HG02884 (cell line): ENCODE measurements around the gene KDSR.
A peak's percentile ranks its signal among the peaks of the same experiment; 100 is the strongest.

Experiments used
- ATAC-seq: cut with Tn5 transposase; IDR thresholded peaks from one replicate; pipeline ENCODE4 v1.9.1; 2021; ENCODE audit warnings: mild to moderate bottlenecking, moderate library complexity; ENCODE audit not compliant: unreplicated experiment

The KDSR gene

DNA sequence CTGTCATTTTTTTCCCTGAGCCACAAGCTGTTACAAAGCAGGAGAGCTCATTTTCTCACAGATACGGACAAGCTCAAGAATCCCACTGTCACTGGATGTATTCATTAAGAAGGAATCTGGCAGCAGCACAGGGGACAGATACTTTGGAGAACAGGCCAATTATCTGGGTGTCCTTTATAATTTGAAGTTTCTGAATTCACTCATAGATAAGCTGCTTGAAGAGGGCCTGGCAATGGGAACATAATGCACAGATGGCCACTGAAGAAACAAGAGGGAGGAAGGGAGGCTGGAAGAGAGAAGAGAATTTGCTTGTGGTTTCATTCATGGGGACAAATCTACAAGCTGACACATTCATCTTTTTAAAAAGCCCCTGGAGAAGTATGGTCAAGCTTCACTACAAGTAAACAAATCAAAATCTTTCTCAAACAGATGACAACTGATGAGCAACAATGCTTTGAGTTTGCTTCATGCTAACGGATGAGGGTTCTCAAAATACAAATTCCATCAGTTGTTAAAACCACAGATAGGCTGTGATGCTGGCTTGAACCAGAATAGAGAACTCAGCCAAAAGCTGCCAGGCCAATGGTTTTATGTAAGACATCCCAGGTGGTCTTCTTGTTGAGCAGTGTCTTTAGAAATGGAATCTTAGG is 59.3 kb downstream of the KDSR start:
- no peak for ATAC-seq

- ATAC-seq, result no peak
Measured at GRCh38 chr18:63306819-63307550, 60.0 kb downstream of the KDSR start.

GRCh38 chr18:63306249-63306648 is 60.8 kb downstream of the KDSR start:
- no peak for ATAC-seq

- no peak for ATAC-seq
Measured at GRCh38 chr18:63303547-63303946, 63.5 kb downstream of the KDSR start.

DNA sequence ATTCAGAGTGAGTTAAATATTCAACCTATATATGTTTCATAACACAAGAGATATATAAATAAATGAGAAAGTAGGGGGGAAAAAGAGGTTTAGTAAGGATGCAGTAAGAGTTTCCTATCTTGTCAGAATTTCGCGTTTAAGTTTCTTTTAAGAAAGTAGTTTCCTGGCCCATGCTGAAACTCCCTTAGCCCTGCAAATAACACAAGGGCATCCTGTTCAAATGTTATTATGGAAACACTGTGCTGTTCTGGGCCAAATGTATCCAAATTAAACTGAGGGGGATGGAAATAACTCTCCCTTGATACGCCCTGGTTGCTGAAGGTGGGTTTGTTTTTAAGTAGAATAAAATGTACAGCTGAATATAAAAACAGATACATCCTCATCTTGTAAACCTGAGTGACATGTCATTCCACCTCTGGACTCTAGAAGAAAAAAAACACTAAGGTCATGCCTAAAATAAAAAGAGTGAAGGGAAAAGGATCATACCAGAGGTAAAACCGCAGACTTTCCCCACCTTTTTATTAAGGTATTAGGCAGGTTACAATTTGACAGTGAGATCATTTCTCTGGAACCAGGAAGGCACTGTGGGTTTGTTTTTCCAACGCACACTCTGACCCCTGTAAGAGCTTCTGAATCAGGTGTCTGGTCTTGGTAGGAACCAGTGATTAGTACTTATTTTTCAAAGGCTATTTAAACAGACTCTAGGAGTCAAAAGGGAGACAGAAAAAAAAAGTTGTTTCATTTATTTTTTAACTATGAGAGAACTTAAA is 64.2 kb downstream of the KDSR start:
- no peak for ATAC-seq

GRCh38 chr18:63302220-63302619 is 64.8 kb downstream of the KDSR start:
- ATAC-seq, result no peak

DNA sequence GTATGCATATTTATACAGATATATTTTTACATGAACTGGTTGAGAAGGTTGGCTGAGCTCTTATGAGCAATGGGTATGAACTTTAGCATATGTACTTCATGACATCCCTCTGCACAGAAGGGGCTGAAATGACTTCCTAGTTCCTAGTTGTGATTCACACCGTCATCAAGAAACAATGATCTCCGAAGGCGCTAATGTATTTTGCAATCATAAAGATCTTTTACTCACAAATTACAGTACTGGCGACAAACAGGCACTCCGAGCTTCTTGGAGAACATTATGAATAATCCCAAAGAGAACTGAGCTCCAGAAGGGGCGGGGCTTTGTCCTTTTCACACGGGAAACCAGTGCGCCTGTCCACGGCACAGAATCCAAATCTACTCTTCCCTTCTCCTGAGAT is 65.6 kb downstream of the KDSR start:
- no peak for ATAC-seq

DNA sequence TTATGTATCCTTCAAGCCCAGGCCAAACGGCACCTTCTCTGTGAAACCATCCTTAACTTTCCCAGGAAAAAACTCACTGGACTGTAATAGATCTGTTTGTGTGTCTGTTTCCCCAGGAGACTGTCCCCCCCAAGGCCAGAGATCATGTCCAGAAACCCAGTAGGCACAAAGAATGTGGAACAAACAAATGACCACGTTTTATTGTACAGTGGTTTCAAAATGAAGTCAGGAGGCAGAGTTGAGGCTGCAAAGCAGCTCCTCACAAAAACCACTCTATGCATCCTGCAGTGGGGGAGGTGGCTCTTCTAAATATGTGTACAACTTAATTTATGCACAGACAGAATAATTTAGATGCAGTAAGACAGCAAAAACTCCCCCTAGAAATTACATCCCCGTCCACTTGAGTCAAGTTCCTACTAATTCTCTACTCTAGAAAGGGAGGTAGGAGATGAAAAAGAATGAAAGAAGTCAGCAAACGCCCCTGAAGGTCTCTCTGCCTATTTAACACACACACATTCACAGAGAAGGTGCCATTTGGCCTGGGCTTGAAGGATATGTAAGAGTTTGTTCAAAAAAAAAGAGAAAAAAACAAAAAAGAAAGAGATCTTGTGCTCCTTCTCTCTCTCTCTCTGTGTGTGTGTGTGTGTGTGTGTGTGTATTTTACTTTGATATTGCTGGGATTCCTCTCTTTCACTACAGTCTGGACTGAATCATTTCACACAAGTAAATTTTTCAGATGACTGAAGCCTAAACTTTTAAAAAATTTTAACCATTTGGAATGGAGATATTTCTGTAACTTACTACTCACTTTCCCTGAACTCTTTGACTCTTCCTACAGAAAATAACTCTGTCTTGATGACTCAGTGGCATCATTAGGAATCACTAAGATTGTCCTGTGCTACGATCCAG is 66.9 kb downstream of the KDSR start:
- peak; percentile 65 for ATAC-seq

GRCh38 chr18:63298400-63299365 is 68.3 kb downstream of the KDSR start:
- ATAC-seq, result no peak

- no peak for ATAC-seq
Measured at GRCh38 chr18:63297687-63298399, 69.2 kb downstream of the KDSR start.

- no peak for ATAC-seq
Measured at GRCh38 chr18:63293935-63294334, 73.1 kb downstream of the KDSR start.

DNA sequence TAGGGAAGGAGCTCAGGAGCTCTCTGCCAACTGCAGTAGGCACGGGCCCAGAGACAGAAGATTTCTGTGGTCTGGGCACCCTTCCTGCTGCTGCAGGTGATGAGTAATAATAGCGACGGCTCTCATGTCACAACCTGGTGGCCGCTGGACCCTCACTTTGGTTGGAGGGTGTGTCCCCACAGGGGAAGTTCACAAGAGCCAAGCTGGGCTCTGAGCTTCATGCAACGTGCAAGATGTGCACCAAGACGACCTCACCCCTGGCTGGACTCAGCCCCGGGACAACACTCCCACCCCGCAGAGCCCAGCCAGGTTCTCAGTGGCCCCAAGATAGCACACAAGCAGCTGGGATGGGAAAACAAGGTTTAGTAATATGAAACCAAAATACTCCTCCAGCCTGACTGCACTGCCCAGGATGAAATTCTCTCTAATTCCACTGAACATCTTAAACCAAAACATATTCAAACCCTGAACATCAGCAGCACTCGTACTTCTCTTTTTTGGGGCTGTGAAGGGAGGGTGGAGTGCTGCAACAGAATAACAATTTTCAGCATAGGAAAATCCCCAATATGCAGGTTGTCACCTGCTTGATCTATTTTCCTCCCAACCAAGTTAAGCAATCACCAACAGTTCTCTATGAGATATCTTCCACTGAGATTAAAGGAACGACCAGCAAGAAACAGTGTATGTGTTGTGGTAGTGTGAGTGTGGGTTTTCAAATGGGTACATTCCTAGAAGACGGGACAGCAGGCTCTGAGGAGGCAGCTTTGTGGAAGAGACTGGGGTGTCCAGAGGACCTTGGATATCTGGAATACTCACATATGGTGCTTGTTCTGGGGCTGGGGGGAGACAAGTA is 73.9 kb downstream of the KDSR start:
- ATAC-seq, result peak; percentile 65

DNA sequence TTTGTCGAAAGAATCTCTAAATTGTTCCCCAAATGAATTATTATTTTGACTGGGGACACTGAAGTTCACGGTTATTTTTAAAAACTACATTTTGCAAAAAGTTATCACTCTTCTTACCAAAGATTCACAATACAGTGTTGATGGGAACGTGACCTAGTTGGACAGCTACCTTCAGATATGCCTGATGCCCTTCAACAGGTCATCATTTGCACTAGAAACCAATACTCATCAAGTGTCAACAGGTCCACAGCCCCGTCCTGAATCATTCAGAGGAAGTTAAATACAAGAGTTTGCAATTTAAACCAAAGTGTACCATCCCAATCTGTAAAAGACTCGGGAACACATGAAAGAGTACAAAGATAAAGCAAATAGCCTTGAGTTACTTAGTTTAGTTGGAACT is 75.7 kb downstream of the KDSR start:
- ATAC-seq, result no peak

DNA sequence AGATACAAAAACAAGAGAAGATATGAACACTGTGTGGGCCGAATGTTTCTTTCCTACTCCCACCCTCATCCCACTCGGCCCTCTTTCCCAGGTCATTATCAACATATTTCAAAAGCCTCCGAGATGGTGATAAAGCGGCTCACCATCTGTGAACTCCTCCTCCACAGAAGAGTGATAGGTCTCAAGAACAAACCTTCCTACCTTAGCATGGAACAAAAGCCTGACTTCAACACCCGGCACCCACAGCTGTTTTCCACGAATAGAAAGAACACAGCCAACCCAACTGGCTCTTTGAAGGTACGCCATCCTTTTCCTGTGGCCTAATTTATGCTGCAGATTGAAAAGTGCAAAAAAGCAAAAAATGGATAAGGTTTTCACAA is 76.2 kb downstream of the KDSR start:
- no peak for ATAC-seq

DNA sequence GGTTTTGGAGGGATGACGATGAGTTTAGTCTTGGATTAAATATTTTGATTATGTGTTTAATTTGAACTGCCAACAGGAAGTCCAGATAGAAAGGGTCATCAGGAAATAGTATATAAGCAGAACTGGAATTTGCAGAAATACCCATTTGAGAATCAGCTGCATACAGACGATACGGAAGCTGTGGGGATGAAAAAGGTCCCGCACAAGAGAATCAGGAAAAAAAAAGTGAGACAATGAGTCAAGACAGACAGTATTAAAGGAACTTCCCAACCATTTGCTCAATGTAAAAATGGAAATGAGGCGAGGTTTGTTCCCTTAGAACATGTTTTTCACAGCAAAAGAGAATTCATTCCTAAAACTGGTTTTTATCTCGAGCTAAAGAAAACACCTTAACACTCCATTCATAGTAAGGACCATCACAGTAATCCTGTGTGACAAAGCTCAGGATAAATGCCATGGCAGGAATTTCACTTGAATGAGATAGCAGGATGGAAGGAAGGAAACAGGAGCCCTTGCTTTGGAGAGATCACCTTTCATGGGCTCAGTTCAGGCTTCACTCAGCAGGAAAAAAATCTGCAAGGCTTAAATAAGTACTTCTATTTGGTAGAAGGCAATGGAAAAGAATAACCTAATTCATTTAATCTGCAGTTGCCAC is 76.7 kb downstream of the KDSR start:
- no peak for ATAC-seq

DNA sequence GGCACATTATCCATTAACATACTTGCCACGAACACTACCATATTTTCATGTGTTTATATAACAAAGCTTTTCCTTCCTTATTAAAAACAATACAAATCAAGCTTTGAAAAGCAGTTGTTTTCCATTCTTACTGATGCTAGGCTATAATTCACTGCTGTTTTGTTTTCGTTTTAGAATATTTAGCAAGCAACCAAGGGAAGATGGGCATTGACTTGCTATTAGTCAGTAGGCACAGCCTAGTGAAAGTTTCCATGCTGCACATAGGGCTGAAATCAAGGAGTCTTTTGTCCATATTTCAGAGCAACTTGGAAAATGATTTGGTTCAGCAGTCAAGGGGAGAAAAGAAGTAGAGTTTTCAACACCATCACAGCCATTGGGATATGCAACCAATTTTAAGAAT is 78.7 kb downstream of the KDSR start:
- ATAC-seq, result no peak

DNA sequence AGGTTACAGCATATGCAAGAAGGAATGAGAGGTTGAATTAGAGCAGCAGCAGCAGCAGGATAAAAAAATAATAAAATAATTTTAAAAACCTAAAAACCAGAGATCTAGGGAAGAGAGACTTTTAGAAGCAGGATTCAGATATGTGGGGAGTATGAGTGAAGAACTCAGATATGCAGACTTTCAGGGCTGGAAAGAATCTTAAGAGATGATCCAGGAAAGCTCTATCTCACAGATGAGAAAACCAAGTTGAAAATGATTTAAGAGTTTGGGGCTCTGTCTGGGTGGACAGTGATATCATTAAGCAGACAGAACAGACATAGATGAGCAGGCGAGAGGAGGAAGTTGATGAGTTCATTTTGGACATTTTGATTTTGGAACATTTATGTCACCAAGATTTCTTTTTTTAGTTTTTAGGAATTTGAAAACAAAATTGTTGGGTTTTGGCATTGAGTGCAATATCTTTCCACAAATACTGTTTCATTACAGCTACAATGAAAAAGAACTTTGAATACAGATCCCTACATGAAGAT is 79.2 kb downstream of the KDSR start:
- ATAC-seq, result no peak

DNA sequence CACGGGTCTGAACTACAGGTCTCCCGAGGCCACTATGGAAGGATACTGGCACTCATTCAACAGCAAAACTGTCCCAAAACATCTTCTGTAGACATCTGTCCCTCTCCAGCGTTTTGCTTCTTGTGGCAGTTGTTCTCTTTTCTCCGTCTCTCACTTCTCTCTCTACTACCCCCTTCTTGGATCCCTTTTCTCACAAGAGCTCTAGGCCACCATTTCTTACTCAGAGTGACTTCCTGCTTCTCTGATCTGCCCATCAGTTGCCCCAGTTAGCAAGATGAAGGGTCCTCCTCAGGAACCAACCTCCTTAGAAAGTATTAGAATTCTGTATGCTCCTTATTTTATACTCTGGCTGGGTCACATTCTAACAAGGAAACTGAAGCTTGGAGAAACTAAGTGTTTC is 80.1 kb downstream of the KDSR start:
- no peak for ATAC-seq
